ENCODE results near the gene EXOC1. TPM values are rescaled to one million over a fixed set of nuclear protein-coding genes. Genes with fewer than 3 reads are reported as not detected.

EXOC1 gene
- total RNA-seq, 2 donors from 2014 or later: 19.8 to 20.6 TPM

GRCh38 chr4:55951191-55951922 is 97.9 kb downstream of the EXOC1 start:
- H3K27me3 Mint-ChIP-seq: no peaks in the 10 kb centered on the region
- DNase-seq (no peak), ATAC-seq (no peak)
- peaks cover 40% of the 10 kb centered on the region for H3K4me1 Mint-ChIP-seq
- H3K36me3 Mint-ChIP-seq (ENCODE audit: low read depth): peaks cover 13% of the 10 kb centered on the region
- no peak overlapping the region for H3K27ac Mint-ChIP-seq
- no peaks in the 10 kb centered on the region for H3K9me3 ChIP-seq (ENCODE audit: control insufficient read depth, low read length, poor library complexity, severe bottlenecking)
- no peak overlapping the region for H3K4me3 Mint-ChIP-seq

Other genes with a start within 250 kb of the EXOC1 start
- not detected for gene NMU, start 217.3 kb upstream of the EXOC1 start, total RNA-seq
- gene EXOC1L, start 33.9 kb upstream of the EXOC1 start, total RNA-seq: not detected
- 10 to 100 TPM; 21.5 to 28.3 TPM for gene CEP135, start 95.3 kb downstream of the EXOC1 start, total RNA-seq

Measured in T-helper 17 cell (primary cell).